NCI-H2107 treated with DMSO at 0.1 percent for 48 hours (cell line): ENCODE results near the gene ACSS2.

Experiments used
- DNase-seq: peaks from one replicate; lab custom pipeline; 2025; ENCODE audit not compliant: unreplicated experiment; lab: John Stamatoyannopoulos, UW

Gene ACSS2

GRCh38 chr20:34876406-34877282, at the start of gene ACSS2:
TSS of gene ACSS2 (plus strand) at chr20:34876612. CDS start at chr20:34876646, 34 bp downstream.
- DNase-seq, result no peak

- no peak for DNase-seq
These were observed 47.2 kb upstream of the ACSS2 start for GRCh38 chr20:34829191-34829590.

GRCh38 chr20:34831936-34832335, 44.5 kb upstream of the ACSS2 start:
- no peak for DNase-seq

GRCh38 chr20:34834459-34834893, 41.9 kb upstream of the ACSS2 start:
- DNase-seq, result peak; percentile 46

- DNase-seq, result no peak
These were observed 34.3 kb upstream of the ACSS2 start for GRCh38 chr20:34842143-34842542.

- DNase-seq, result no peak
These were observed 33.0 kb upstream of the ACSS2 start for GRCh38 chr20:34843421-34843820.

GRCh38 chr20:34848597-34848996, 27.8 kb upstream of the ACSS2 start:
- DNase-seq, result no peak

GRCh38 chr20:34849778-34850177, 26.6 kb upstream of the ACSS2 start:
- no peak for DNase-seq

GRCh38 chr20:34850969-34851368, 25.4 kb upstream of the ACSS2 start:
- no peak for DNase-seq

- no peak for DNase-seq
These were observed 24.1 kb upstream of the ACSS2 start for GRCh38 chr20:34852298-34852697.

GRCh38 chr20:34859367-34859766, 17.0 kb upstream of the ACSS2 start:
- DNase-seq, result no peak

- DNase-seq, result no peak
These were observed 16.4 kb upstream of the ACSS2 start for GRCh38 chr20:34859826-34860545.

GRCh38 chr20:34861386-34862084, 14.9 kb upstream of the ACSS2 start:
- DNase-seq, result no peak

GRCh38 chr20:34862724-34863123, 13.7 kb upstream of the ACSS2 start:
- no peak for DNase-seq

GRCh38 chr20:34863421-34863965, 12.9 kb upstream of the ACSS2 start:
- DNase-seq, result no peak

- no peak for DNase-seq
These were observed 12.2 kb upstream of the ACSS2 start for GRCh38 chr20:34864216-34864615.

- DNase-seq, result no peak
These were observed 5.0 kb upstream of the ACSS2 start for GRCh38 chr20:34871320-34871926.

- no peak for DNase-seq
These were observed 4.3 kb upstream of the ACSS2 start for GRCh38 chr20:34871966-34872621.

- peak; percentile 19 for DNase-seq
These were observed 3.7 kb upstream of the ACSS2 start, which contains the start of gene GGT7 for GRCh38 chr20:34872622-34873224. TSS of gene GGT7 (minus strand) at chr20:34872856. CDS start at chr20:34872815, 41 bp downstream.

- no peak for DNase-seq
These were observed 2.8 kb upstream of the ACSS2 start for GRCh38 chr20:34873583-34874093.
